GM21619 (cell line): ENCODE data around the gene PTHLH.
A peak's percentile ranks its signal among the peaks of the same experiment; 100 is the strongest.

Source experiments
- ATAC-seq: cut with Tn5 transposase; IDR thresholded peaks from one replicate; pipeline ENCODE4 v1.9.1; 2021; ENCODE audit not compliant: unreplicated experiment

The PTHLH gene

GRCh38 chr12:27940756-27941402 is 31.7 kb downstream of the PTHLH start:
- peak; percentile 96 for ATAC-seq

DNA sequence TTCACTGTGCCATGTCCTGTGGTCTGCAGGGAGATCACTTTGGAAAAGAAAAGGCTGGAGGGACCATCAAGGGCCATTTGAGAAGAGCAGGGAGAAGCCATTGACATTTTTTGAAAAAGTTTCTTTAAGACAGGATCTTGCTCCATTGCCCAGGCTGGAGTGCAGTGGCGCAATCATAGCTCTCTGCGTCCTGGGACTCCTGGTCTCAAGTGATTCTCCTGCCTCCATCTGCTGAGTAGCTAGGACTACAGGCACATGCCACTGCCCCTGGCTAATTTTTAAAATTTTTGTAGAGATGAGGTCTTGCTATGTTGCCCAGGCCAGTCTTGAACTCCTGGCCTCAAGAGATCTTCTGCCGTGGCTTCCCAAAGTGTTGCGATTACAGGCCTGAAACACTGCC is 32.3 kb downstream of the PTHLH start:
- ATAC-seq: no peak

DNA sequence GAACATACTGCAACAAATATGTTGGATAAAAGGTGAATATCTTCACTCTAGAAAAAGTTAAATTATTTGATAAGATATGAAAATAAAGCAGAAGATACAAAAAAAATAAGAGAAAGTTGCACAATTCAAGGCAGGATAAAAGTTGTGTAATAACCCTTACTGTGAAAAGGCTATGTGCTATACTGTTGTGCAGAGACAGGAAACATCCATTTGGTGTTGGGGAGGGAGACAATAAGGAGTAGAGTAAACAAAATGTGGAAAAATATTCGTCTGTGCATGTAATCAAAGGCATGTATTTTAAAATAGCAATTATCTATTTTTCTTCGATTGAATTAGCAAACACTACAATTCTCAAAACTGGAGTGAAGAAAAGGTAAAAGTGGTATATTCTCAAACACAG is 34.8 kb downstream of the PTHLH start:
- ATAC-seq: no peak

DNA sequence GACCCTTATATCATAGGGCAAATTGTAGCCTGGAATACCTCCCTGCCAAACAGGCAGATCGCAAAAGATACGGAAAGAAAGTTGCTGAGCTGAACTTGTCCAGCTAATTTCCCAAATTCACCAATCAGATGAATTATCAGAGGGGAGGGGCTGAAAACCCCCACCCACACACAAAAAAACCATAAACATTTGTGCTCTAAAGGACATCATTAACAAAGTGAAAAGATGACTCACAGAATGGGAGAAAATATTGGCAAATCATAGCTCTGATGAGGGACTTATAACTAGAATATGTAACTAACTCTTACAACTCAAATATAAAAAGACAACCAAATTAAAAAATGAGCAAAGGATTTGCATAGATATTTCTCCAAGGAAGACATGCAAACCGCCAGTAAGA is 36.3 kb downstream of the PTHLH start:
- no peak for ATAC-seq

- no peak for ATAC-seq
Measured at GRCh38 chr12:27934276-27934675, 38.3 kb downstream of the PTHLH start.

DNA sequence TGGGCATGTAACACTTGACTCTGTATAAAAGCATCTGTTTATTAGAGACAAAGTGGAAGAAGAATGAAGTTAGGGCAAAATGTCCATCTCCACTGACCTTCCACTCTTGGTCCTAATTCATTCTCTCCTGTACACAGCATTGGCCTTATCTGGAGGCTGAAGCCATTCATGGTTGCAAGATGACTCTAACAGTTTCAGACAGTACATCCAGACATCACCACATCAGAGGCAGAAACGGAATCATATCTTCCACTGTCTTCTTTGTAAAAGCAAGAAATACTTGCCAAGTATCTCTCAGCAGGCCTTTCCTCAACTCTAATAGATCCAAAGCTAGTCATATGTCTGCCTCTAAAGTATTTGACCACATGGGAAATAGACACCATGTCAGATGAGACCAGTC is 41.1 kb downstream of the PTHLH start:
- no peak for ATAC-seq

DNA sequence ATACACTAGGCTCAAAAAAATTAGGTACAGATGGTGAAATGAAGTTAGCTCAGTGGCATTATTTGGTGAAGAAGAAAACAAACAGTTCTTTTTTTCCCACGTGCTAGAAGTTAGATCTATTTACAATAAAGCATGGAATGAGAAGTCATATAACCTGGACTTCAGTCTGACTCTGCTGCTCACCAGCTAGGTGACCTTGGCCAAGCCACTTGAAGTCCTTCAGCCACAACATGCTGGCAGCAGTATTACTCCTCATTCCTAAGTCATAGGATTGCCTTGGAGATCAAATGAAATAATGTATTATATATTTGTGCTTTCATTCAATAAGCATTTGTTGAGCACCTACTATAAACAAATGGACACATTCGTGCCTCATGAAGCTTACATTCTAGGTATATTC is 45.2 kb downstream of the PTHLH start:
- no peak for ATAC-seq

- no peak for ATAC-seq
Measured at GRCh38 chr12:27924350-27925135, 48.0 kb downstream of the PTHLH start.

GRCh38 chr12:27922531-27923139 is 49.9 kb downstream of the PTHLH start:
- ATAC-seq: no peak

- no peak for ATAC-seq
Measured at GRCh38 chr12:27919671-27920235, 52.8 kb downstream of the PTHLH start.

GRCh38 chr12:27915536-27915935 is 57.0 kb downstream of the PTHLH start:
- no peak for ATAC-seq

DNA sequence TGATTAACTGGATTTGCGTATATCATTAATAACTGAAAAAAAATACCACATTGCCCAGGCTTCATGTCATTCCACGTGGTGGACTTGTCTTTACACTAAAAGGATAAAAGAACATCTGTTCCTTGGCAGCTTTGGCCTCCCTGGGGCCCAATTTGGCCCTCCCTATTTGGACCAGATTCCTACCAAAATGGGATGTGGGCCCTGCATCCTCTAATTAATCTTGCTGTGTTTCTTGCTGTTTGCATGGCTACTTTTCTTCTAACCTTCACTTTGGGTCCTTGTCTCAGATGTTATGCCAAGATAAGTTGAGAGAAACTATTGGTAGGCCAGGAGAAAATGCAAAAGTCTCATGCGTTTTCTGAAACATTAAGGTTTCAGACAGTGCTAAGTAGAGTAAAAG is 57.5 kb downstream of the PTHLH start:
- ATAC-seq: no peak

DNA sequence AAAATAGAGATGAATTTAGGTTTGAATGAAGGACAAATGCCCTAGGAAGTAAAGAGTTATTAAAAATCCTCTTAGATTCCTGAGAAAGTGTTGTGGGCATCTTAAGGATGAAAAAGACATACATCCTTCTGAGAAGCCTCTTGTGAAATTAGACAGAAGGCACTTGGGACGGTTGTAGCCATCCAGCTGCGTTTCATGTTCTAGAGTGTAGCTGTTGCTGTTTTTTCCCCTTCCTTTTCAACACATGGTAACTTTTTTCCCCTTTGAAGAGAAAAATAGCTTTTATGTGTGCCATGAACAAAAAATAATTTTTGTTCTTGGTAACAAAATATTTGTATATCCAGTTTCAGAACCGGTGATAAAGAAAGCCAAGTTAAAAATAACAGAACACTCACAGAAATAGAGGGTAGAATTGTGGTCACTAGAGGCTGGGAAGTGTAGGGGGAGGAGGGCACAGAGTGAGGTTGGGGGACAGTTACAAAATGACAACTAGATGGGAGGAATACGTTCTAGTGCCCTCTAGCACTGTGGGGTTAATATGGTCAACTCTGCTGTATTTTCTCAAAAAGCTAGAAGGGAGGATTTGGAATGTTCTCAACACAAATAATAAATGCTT is 58.4 kb downstream of the PTHLH start:
- peak; percentile 62 for ATAC-seq

GRCh38 chr12:27911397-27911796 is 61.1 kb downstream of the PTHLH start:
- no peak for ATAC-seq
